AG04450 (cell line): Measurements from ENCODE around the gene IMPDH2. TPM values are rescaled to one million over a fixed set of nuclear protein-coding genes. Genes with fewer than 3 reads are reported as not detected.

ENCODE experiments used
- CTCF ChIA-PET: fragments of 300-600, 350-600 bp; formaldehyde crosslinking; extraction: SDS; loops from one replicate; lab custom pipeline; 2022; ENCODE audit warnings: antibody characterized with exemption, inconsistent platforms; lab: Charles Lee
- POLR2A ChIA-PET: fragments of 350-600 bp; formaldehyde crosslinking; extraction: SDS; loops from one replicate; lab custom pipeline; 2021; ENCODE audit warnings: antibody characterized with exemption, inconsistent platforms; lab: Yijun Ruan, JAX
- DNase-seq: peaks from one replicate; pipeline ENCODE4 v3.0.0-alpha.2; 2011; ENCODE audit warnings: low read depth, low spot score
- H3K27ac ChIP-seq: one replicate; pipeline ENCODE4 v1.5.1; 2012; ENCODE audit warnings: low read depth, low read length, control low read depth
- H3K27me3 ChIP-seq: one replicate; pipeline ENCODE4 v1.6.0; 2012; ENCODE audit warnings: low read length; ENCODE audit not compliant: control insufficient read depth, insufficient read depth
- H3K4me3 ChIP-seq: 2 replicates; pipeline ENCODE4 v1.5.1; 2011; ENCODE audit warnings: mild to moderate bottlenecking, low read depth, low read length, control low read depth
- H3K9me3 ChIP-seq: 2 replicates; pipeline ENCODE4 v1.5.1; 2012; ENCODE audit warnings: low read length; ENCODE audit not compliant: control insufficient read depth, insufficient read depth
- polyA plus RNA-seq: library from polyadenylated mRNA; depleted of rRNA; stranded (reverse); fragments of >200 nt; gene quantifications from 2 replicates; pipeline ENCODE4 v1.2.3, GENCODE V29; 2011
- TF ChIP-seq, protein P1 (sequence below): IDR thresholded peaks from 2 replicates; pipeline ENCODE4 v1.5.1; 2011; ENCODE audit warnings: low read depth, low read length, control low read depth, inconsistent platforms

Gene IMPDH2
- polyA plus RNA-seq, 1 experiment = 268 TPM

- ChIA-PET CTCF (interaction anchor here (0.6 to 3.6 kb wide), 3 partner anchors 16 to 1619 kb away, joined by 3 to 18 read pairs (median 3); partner anchors contain the start of gene WDR6), POLR2A (interaction anchor here (0.6 to 3.9 kb wide), 3 partner anchors 15 to 68 kb away, joined by 3 to 70 read pairs (median 11); partner anchors contain the start of genes NDUFAF3 and WDR6)
- Histone ChIP-seq H3K9me3 (no peaks in the 10 kb centered on the region), H3K4me3 (peak overlapping the region; percentile 80), H3K27me3 (no peaks in the 10 kb centered on the region), H3K27ac (peak overlapping the region; percentile 31)
- TF ChIP-seq, protein P1, sequence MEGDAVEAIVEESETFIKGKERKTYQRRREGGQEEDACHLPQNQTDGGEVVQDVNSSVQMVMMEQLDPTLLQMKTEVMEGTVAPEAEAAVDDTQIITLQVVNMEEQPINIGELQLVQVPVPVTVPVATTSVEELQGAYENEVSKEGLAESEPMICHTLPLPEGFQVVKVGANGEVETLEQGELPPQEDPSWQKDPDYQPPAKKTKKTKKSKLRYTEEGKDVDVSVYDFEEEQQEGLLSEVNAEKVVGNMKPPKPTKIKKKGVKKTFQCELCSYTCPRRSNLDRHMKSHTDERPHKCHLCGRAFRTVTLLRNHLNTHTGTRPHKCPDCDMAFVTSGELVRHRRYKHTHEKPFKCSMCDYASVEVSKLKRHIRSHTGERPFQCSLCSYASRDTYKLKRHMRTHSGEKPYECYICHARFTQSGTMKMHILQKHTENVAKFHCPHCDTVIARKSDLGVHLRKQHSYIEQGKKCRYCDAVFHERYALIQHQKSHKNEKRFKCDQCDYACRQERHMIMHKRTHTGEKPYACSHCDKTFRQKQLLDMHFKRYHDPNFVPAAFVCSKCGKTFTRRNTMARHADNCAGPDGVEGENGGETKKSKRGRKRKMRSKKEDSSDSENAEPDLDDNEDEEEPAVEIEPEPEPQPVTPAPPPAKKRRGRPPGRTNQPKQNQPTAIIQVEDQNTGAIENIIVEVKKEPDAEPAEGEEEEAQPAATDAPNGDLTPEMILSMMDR = no peak
- no peak for DNase-seq
Observed at GRCh38 chr3:48990636-48991469, 38.3 kb downstream of the IMPDH2 start.

DNA sequence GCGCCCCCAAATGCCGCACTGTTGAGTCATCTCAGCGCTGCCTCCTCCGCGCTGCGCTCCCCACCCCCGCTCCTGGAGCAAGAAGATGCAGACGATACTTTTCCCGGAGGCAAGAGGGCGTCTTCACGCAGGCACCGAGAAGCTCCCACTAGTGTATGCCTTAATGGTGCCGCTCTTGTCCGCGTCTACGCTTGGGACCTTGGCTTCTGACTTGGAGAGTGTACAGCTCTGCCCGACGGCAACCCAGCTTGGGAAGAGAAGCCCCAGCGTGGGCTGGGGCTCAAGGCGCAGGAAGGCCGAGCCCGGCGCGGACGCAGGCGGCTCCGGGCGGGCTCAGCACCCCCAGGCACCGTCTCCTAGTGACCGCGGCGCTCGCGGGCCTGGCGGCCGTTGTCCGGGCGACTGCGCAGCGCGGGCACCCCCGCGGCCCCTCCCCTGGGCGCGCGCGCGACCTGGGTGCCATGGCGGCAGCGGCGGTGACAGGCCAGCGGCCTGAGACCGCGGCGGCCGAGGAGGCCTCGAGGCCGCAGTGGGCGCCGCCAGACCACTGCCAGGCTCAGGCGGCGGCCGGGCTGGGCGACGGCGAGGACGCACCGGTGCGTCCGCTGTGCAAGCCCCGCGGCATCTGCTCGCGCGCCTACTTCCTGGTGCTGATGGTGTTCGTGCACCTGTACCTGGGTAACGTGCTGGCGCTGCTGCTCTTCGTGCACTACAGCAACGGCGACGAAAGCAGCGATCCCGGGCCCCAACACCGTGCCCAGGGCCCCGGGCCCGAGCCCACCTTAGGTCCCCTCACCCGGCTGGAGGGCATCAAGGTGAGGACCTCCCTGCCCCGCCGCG lies 39.2 kb downstream of the IMPDH2 start, which contains the start of gene P4HTM:
TSS of gene P4HTM (plus strand) at position 446 of the 840 bp plus-strand sequence. CDS start at position 462, 16 bp downstream.
- TF ChIP-seq, protein P1 = peak; percentile 59
- peak within 1 kb of the TSS; percentile 99 for H3K27ac ChIP-seq
- POLR2A ChIA-PET = interaction anchor here (0.6 to 3.9 kb wide), 11 partner anchors 16 to 104 kb away, joined by 3 to 70 read pairs (median 6); partner anchors contain the start of genes DALRD3, IMPDH2, NDUFAF3 and QRICH1
- H3K4me3 ChIP-seq = peak within 1 kb of the TSS; percentile 80
- peak; percentile 87 for DNase-seq
- H3K9me3 ChIP-seq = no peaks in the 10 kb centered on the region
- CTCF ChIA-PET = interaction anchor here (0.6 to 4.9 kb wide), 11 partner anchors 10 to 1620 kb away, joined by 3 to 37 read pairs (median 4); partner anchors contain the start of genes NDUFAF3, QRICH1 and WDR6
- no peaks in the 10 kb centered on the region for H3K27me3 ChIP-seq

DNA sequence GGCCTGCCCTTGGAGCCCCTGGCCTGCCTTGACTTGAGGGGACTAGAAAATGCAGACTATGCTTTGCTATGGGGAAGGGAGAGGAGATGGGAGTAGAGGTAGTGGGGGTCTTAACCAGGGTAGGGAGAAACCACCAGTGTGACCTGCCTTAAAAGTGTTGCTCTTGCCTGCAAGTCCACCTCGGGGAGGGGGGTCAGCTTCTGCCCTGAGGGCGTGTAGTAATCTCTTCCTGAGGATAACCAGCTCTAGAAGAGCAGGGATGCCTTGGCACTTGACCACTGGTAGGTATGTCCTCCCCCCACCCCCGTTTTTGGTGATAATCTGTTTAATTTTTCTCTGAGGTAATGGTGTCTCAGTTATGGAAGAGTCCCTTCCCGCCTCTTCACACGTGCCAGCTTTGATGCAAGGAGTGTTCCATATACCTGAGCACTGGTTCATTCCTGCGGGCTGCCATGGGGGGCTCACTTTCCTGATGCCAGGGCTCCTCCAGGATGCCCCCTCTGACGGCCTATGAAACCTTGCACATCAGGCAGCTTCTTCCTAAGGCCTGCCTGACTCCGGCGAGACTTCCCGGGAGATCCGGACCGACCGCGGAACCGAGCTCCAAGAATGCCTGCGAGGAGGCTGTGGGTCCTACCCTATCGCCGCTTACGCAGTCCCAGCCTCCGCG lies 39.9 kb downstream of the IMPDH2 start:
- TF ChIP-seq, protein P1 = no peak
- Histone ChIP-seq H3K27me3 (no peaks in the 10 kb centered on the region), H3K4me3 (peak overlapping the region; percentile 80), H3K27ac (peak overlapping the region; percentile 99), H3K9me3 (no peaks in the 10 kb centered on the region)
- POLR2A ChIA-PET = interaction anchor here (0.7 to 3.9 kb wide), 10 partner anchors 17 to 104 kb away, joined by 3 to 70 read pairs (median 8); partner anchors contain the start of genes DALRD3, IMPDH2, NDUFAF3 and QRICH1
- CTCF ChIA-PET = interaction anchor here (0.6 to 4.9 kb wide), 12 partner anchors 11 to 460 kb away, joined by 3 to 37 read pairs (median 4); partner anchors contain the start of genes NDUFAF3, QRICH1 and WDR6
- DNase-seq = no peak

- TF ChIP-seq, protein P1 = no peak
- ChIA-PET CTCF (interaction anchor here (3.0 to 4.9 kb wide), 2 partner anchors 28 to 107 kb away, joined by 19 to 37 read pairs; partner anchors contain the start of gene QRICH1), POLR2A (no interaction called here)
- DNase-seq = no peak
- Histone ChIP-seq H3K9me3 (no peaks in the 10 kb centered on the region), H3K27me3 (no peaks in the 10 kb centered on the region), H3K4me3 (no peak overlapping the region), H3K27ac (no peak overlapping the region)
Observed at GRCh38 chr3:48985831-48986376, 43.3 kb downstream of the IMPDH2 start.
